Measurements from ENCODE around the gene CAMTA1. TPM values are rescaled to one million over a fixed set of nuclear protein-coding genes. Genes with fewer than 3 reads are reported as not detected.
"Not testable (repeated sequence)": the region's sequence is repeated elsewhere in the genome, so short reads cannot be mapped to it uniquely, and the experiment has no call there.

CAMTA1 gene
- total RNA-seq, 1 donor from 2014 or later = 160 TPM

- no peaks in the 10 kb centered on the region for H3K4me1 ChIP-seq
- H3K27ac ChIP-seq (replicated peaks) = no peak overlapping the region
- peaks cover 30% of the 10 kb centered on the region for H3K27me3 ChIP-seq (ENCODE audit: low read depth)
- no peak overlapping the region for H3K4me3 ChIP-seq
- no peaks in the 10 kb centered on the region for H3K36me3 ChIP-seq
- TF ChIP-seq, protein P1, sequence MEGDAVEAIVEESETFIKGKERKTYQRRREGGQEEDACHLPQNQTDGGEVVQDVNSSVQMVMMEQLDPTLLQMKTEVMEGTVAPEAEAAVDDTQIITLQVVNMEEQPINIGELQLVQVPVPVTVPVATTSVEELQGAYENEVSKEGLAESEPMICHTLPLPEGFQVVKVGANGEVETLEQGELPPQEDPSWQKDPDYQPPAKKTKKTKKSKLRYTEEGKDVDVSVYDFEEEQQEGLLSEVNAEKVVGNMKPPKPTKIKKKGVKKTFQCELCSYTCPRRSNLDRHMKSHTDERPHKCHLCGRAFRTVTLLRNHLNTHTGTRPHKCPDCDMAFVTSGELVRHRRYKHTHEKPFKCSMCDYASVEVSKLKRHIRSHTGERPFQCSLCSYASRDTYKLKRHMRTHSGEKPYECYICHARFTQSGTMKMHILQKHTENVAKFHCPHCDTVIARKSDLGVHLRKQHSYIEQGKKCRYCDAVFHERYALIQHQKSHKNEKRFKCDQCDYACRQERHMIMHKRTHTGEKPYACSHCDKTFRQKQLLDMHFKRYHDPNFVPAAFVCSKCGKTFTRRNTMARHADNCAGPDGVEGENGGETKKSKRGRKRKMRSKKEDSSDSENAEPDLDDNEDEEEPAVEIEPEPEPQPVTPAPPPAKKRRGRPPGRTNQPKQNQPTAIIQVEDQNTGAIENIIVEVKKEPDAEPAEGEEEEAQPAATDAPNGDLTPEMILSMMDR (IDR thresholded peaks at IDR 0.05; ENCODE audit: borderline replicate concordance) = no peak
- peaks cover 6% of the 10 kb centered on the region for H3K9me3 ChIP-seq (replicated peaks)
- intact Hi-C loops (cut with micrococcal nuclease) = no loop called here
- no peak for DNase-seq
Measured at GRCh38 chr1:7690076-7690475, 904.8 kb downstream of the CAMTA1 start.

GRCh38 chr1:7690496-7691182, 905.4 kb downstream of the CAMTA1 start:
- intact Hi-C loops (cut with micrococcal nuclease) = no loop called here
- Histone ChIP-seq H3K36me3 (no peaks in the 10 kb centered on the region), H3K27me3 (ENCODE audit: low read depth) (peaks cover 24% of the 10 kb centered on the region), H3K4me1 (no peaks in the 10 kb centered on the region), H3K4me3 (no peak overlapping the region), H3K27ac (replicated peaks) (no peak overlapping the region), H3K9me3 (replicated peaks) (peaks cover 6% of the 10 kb centered on the region)
- no peak for DNase-seq
- TF ChIP-seq, protein P1 (IDR thresholded peaks at IDR 0.05; ENCODE audit: borderline replicate concordance) = no peak

DNA sequence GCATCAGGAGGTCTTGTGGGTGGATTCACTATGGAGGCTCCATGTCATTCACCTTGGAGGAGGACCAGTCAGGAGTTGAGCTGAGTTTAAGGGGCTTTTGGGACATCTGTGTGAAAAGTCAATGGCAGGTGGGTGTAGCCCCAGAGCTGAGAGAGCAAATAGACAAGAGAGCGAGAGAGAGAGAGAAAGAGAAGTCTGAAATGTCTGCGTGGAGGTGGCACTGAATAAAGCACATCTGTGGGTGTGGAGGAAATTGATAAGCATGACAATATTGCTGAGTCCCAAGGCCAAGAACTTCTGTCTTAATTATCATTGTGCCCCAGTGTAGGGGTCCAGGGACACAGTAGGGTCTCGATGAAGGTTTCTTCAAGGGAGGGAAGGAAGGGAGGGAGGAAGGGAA, 906.3 kb downstream of the CAMTA1 start:
- peaks cover 19% of the 10 kb centered on the region for H3K27me3 ChIP-seq (ENCODE audit: low read depth)
- H3K9me3 ChIP-seq (replicated peaks) = peaks cover 6% of the 10 kb centered on the region
- intact Hi-C loops (cut with micrococcal nuclease) = no loop called here
- TF ChIP-seq, protein P1 (IDR thresholded peaks at IDR 0.05; ENCODE audit: borderline replicate concordance) = no peak
- no peaks in the 10 kb centered on the region for H3K36me3 ChIP-seq
- no peak overlapping the region for H3K27ac ChIP-seq (replicated peaks)
- H3K4me1 ChIP-seq = no peaks in the 10 kb centered on the region
- H3K4me3 ChIP-seq = no peak overlapping the region
- DNase-seq = no peak

DNA sequence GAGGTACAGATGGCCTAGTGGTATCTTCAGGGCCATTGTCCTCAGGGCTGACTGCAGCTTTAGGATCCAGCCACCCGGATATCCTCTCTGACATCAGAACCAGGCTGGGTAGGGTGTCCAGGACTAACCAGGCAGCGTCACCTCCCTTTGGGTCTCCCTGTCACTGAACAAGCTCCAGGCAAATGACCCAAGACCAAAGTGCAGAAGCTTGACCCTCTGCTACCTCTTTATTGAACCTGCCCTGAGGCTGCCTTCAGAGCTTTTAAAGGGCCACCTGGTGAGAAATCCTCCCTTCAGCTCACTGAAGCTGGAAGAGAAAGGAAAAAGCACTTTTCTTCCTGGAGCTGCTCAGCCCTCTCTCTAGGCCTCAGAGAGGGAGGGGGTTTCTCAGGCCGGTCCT, 906.8 kb downstream of the CAMTA1 start:
- Histone ChIP-seq H3K36me3 (no peaks in the 10 kb centered on the region), H3K27me3 (ENCODE audit: low read depth) (peaks cover 17% of the 10 kb centered on the region), H3K4me3 (no peak overlapping the region), H3K4me1 (no peaks in the 10 kb centered on the region), H3K9me3 (replicated peaks) (peaks cover 6% of the 10 kb centered on the region), H3K27ac (replicated peaks) (no peak overlapping the region)
- DNase-seq = no peak
- intact Hi-C loops (cut with micrococcal nuclease) = no loop called here
- TF ChIP-seq, protein P1 (IDR thresholded peaks at IDR 0.05; ENCODE audit: borderline replicate concordance) = no peak

DNA sequence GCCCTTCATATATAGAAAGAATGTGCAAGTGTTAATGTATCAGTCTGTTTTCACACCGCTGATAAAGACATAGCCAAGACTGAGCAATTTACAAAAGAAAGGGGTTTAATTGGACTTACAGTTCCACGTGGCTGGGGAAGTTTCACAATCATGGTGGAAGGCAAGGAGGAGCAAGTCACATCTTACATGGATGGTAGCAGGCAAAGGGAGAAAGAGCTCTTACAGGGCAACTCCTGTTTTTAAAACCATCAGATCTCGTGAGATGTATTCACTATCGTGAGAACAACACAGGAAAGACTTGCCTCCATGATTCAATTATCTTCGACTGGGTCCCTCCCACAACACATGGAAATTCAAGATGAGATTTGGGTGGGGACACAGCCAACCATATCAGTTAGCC, 907.8 kb downstream of the CAMTA1 start:
- H3K36me3 ChIP-seq; intact Hi-C loops (cut with micrococcal nuclease); H3K9me3 ChIP-seq (replicated peaks); DNase-seq; H3K4me1 ChIP-seq; H3K4me3 ChIP-seq; H3K27ac ChIP-seq (replicated peaks): not testable (repeated sequence)
- H3K27me3 ChIP-seq (ENCODE audit: low read depth) = peaks cover 10% of the 10 kb centered on the region

DNA sequence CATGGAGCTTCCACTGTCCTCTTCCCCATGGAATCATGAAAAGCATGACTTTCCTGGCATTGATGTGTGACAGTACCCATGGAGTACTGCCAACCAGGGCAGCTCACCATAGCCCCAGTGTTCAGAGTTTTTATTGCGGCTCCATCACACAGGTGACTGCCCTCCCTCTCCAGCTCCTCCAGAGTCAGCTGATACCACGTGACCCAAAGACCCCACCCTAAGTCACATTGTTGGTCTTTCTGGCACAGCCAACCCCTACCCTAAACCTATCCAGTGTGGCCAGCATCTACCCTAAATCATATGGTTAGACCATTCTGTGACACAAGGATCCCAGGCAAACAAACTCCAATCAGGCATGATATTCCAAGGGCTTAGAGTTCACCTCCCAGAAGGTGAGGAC, 908.4 kb downstream of the CAMTA1 start:
- H3K36me3 ChIP-seq = no peaks in the 10 kb centered on the region
- H3K9me3 ChIP-seq (replicated peaks) = peaks cover 6% of the 10 kb centered on the region
- H3K4me1 ChIP-seq = no peaks in the 10 kb centered on the region
- H3K27me3 ChIP-seq (ENCODE audit: low read depth) = peaks cover 10% of the 10 kb centered on the region
- H3K4me3 ChIP-seq = no peak overlapping the region
- DNase-seq = no peak
- intact Hi-C loops (cut with micrococcal nuclease) = no loop called here
- H3K27ac ChIP-seq (replicated peaks) = no peak overlapping the region
- TF ChIP-seq, protein P1 (IDR thresholded peaks at IDR 0.05; ENCODE audit: borderline replicate concordance) = no peak

Data from left ventricle myocardium inferior (tissue), 1 donor.